HG02759 (cell line): ENCODE results near the gene ABHD6.
"Not testable (repeated sequence)": the region's sequence is repeated elsewhere in the genome, so short reads cannot be mapped to it uniquely, and the experiment has no call there.

ENCODE experiments used
- ATAC-seq: cut with Tn5 transposase; IDR thresholded peaks from one replicate; pipeline ENCODE4 v1.9.1; 2021; ENCODE audit warnings: mild to moderate bottlenecking, moderate library complexity; ENCODE audit not compliant: unreplicated experiment

Gene ABHD6

DNA sequence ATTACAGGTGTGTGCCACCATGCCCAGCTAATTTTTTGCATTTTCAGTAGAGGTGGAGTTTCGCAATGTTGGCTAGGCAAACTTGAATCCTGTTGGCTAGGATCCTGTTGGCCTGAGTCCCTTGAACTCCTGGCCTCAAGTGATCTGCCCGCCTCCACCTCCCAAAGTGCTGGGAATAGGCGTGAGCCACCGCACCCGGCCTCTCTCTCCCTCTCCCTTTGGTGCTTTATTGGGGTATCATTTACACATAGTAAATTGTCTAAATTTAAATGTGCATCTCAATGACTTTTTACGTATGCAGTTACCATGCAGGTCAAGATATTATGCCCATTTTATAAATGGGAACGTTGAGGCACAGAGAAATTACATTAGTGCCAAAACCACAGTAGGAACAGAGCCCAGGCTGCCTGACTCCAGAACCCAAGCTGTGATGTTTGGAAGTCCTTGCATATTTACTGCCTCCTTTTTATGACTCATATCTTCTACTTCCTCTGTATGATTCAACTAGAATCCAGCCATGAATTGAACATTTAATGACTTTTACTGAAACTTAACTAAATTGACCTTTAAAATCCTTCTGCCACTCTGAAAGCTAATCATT is 34.4 kb downstream of the ABHD6 start:
- ATAC-seq, result no peak

DNA sequence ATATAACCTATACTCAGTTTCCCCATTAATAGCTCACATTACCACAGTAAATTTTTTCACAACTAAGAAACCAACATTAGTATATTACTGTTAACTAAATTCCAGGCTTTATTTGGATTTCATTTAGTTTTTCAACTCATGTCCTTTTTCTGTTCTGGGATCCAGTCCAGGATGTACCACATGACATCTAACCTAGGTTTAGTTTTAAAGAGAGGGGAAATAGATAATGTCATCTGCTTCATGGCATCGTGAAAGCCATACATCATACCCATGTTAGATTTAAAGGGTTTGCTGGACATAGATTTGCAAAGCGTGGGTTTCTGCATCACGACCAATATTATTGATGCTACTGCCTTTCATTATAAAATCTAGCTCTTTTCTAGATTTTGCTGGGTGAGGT is 35.3 kb downstream of the ABHD6 start:
- no peak for ATAC-seq

- ATAC-seq, result not testable (repeated sequence)
These were observed 35.8 kb downstream of the ABHD6 start for GRCh38 chr3:58273362-58273761.

DNA sequence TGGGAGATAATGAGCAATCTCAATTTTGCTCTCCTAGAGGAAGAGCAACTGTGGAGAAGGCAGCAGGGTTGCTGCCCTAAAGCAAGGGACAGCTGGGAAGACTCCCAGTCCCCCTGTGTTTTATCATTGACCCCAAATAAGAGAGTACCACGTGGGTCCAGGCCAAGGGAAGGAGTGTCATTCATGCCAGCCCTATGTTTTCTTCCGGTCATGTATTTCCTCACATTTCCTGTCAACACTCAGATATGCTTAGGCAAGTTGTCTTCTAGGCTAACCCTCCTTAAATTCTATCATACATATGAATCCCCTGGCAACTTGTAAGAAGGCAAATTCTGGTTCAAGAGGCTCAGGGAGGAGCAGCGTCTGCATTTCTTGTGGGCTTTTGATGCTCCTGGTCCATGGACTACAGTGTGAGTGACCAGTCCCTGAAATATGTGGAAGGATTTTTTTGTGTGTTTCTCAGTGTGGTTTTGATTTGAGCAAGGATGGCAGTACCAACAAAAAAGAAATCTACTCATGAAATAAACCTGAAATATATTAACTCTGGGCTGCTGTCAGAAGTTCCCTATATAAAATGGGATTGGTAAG is 36.5 kb downstream of the ABHD6 start:
- ATAC-seq, result no peak

- no peak for ATAC-seq
These were observed 43.5 kb downstream of the ABHD6 start for GRCh38 chr3:58281069-58281468.

- no peak for ATAC-seq
These were observed 47.7 kb downstream of the ABHD6 start for GRCh38 chr3:58285334-58285733.

GRCh38 chr3:58287354-58287753 is 49.8 kb downstream of the ABHD6 start:
- ATAC-seq, result no peak

GRCh38 chr3:58288011-58288728 is 50.6 kb downstream of the ABHD6 start:
- ATAC-seq, result no peak

- ATAC-seq, result not testable (repeated sequence)
These were observed 51.5 kb downstream of the ABHD6 start for GRCh38 chr3:58288964-58289613.

- not testable (repeated sequence) for ATAC-seq
These were observed 52.9 kb downstream of the ABHD6 start for GRCh38 chr3:58290446-58290845.

DNA sequence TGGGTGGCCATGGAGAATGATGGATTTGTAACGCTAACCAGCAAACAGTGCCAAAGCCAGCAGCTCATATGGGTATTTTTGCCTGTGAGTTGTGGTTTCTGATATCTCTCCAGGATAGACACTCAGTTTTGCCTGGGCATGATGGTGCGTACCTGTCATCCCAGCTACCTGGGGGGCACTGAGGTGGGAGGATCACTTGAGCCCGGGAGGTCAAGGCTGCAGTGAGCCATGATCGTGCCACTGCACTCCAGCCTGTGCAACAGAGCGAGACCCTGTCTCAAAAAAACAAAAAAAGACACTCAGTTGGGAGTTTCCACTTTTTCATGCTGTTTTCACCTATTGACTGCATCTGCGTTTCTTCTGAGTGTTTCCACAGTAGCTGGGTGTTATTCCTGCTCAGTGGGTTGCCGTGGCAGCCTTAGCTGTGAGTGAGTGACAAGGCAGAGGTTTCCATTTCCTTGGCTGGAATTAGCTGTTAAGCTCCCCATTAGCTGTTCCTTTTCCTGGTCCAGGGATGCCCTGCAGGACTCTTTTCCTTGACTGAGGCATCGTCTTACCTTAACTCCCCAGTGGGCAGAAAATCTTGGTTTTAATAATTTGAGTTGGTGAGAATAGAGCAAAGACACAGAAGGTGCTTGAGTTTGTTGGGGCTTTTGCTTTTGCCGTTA is 54.2 kb downstream of the ABHD6 start:
- ATAC-seq, result no peak

- no peak for ATAC-seq
These were observed 55.3 kb downstream of the ABHD6 start for GRCh38 chr3:58292866-58293265.

GRCh38 chr3:58293516-58293915 is 55.9 kb downstream of the ABHD6 start:
- ATAC-seq, result no peak

- no peak for ATAC-seq
These were observed 58.7 kb downstream of the ABHD6 start for GRCh38 chr3:58296269-58296668.

- no peak for ATAC-seq
These were observed 59.3 kb downstream of the ABHD6 start for GRCh38 chr3:58296843-58297242.

DNA sequence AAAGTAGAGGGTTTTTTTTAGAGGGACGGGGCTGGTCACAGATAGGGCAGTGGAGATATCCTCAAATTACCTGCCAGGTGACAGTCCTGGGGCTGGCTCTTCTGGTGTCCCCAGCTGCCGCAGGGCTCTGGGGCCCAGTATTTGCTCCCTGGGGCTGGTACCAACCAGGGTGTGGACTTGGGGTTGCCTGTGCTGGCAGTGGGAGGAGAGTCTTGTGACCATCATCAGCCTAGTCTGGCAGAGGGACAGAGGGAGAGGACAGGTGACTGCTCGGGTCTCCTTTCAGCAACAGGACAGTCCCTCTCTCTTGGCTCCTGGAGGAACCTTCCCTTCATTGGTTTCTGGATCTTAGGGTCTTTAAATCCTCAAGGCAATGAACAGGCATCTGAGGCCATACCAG is 60.6 kb downstream of the ABHD6 start:
- no peak for ATAC-seq

DNA sequence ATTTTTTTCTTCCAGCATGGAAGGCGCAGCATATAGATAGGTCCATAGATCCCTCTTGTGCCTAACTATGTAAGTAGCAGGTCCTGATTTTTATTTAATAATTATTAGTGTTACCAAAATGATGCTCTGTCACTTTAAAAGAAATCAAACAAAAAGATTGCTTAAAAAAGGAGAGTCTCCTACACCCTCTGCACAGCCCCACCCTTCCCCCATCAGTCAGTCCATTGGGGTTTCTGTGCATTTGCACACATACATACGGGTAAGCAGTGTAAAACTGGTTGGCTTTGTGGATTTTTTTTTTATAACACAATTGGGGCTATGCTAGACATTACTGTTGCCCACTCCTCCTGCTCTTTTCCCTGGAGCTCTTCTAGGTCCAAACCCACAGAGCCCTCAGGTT is 61.5 kb downstream of the ABHD6 start:
- no peak for ATAC-seq

DNA sequence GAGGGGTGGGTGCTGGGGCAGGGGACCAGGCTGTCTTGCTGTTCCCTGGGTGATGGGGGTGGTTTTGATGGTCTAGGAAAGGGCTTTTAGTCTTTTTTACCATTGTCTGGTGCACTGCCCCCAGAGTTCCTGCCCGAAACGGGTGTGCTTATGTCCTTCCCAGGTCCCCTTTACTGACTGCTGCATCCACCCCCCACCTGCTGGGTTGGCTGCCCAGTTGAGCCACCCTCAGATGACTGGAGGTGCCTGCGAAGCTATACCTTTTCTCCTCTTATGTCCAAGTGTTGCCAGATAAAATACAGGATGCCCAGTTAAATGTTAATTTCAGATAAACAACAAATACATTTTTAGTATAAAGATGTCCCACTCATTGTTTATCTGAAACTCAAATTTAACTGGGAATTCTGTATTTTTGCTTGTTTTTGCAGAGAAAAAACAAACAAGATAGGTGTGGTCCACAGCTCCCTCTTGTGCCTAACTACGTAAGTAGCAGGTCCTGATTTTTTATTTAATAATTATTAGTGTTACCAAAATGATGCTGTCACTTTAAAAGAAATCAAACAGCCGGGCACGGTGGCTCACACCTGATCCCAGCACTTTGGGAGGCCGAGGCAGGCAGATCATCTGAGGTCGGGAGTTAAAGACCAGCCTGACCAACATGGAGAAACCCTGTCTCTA is 62.4 kb downstream of the ABHD6 start:
- ATAC-seq, result no peak

DNA sequence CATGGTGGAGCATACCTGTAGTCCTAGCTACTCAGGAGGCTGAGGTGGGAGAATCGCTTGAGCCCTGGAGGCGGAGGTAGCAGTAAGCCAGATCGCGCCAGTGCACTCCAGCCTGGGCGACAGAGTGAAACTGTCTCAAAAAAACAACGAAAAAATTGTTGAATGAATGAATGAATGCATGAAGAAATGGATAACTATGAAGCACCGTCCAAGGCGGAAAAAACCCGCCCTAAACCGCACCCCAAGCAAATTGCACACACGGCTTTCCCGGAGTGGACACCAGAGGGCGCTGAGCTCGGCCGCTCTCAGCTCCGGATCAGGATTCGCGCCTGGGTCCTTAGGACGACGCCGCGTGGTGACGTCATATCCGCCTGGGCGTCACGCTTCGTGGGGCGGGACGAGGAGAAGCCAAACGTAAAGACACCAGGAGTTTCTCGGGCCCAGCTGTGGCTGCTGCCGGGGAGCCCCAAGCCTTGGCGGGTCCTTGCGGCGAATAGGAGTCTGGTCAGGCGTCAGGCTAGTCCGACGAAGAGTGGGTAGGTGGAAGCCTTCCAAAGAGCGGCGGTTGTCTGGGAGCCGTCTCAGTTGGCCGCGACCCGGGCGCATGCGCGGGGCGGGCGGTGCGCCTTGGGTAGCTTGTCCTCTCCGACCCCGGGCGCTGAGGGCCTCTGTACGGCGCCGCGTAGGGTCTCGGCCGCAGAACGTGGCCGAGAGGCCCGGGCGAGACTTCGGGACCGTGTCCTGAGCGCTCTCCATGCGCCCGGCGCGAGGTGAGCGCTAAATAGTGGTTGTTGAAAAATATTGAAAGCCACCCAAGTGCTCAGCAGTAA is 68.5 kb downstream of the ABHD6 start, which contains the start of the genes HTD2 and RPP14:
HTD2 (plus strand) TSS at position 639 of the 830 bp plus-strand sequence. CDS start 11,094 bp downstream, outside the sequence.
RPP14 (plus strand) TSS at position 364 of the 830 bp plus-strand sequence. CDS start 4,085 bp downstream, outside the sequence.
- ATAC-seq, result peak; percentile 91
